Tongue (tissue), 2 donors: ENCODE results near the gene MIEF1. TPM values are rescaled to one million over a fixed set of nuclear protein-coding genes. Genes with fewer than 3 reads are reported as not detected.
"Not testable (repeated sequence)": the region's sequence is repeated elsewhere in the genome, so short reads cannot be mapped to it uniquely, and the experiment has no call there.

ENCODE experiments used
- DNase-seq: peaks from one replicate; pipeline ENCODE4 v3.0.0-alpha.2; 2015
- total RNA-seq: library from RNA; depleted of rRNA; stranded (reverse); fragments of >200 nt; gene quantifications from one replicate; pipeline ENCODE4 v1.2.3, GENCODE V29; 2014

MIEF1 gene
- total RNA-seq, 1 donor from 2014 or later = 16.0 TPM

DNA sequence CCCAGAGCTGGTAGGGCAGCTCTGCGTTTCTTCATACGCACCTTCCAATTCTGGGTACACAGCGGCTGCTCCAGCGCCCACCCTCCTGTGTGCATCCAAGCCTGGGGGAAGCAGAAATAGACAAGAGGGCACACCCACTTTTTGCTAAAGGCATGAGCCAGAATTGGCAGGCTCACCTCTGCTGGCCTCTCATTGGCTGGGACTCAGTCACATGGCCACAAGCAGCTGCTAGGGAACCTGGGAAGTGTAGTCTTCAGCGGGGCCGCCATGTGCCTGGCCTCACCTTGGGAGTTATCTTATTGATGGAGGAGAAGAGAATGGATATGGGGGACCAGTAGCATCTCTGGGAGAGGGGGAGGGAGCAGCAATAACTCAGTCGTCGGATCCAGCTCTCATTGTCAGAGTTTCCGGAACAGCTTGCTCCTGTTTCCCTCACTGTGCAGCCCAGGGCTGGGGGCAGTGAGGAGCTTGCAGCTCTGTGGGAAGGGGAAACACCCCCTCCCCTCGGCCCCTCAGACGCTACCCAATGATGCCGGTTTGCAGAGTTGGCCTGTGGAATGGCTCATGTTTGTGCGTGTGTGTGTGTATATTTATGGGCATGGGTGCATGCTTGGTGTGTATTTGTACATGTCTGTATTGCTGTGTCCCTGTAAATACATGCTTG is 11.8 kb upstream of the MIEF1 start:
- DNase-seq = peak; percentile 87

DNA sequence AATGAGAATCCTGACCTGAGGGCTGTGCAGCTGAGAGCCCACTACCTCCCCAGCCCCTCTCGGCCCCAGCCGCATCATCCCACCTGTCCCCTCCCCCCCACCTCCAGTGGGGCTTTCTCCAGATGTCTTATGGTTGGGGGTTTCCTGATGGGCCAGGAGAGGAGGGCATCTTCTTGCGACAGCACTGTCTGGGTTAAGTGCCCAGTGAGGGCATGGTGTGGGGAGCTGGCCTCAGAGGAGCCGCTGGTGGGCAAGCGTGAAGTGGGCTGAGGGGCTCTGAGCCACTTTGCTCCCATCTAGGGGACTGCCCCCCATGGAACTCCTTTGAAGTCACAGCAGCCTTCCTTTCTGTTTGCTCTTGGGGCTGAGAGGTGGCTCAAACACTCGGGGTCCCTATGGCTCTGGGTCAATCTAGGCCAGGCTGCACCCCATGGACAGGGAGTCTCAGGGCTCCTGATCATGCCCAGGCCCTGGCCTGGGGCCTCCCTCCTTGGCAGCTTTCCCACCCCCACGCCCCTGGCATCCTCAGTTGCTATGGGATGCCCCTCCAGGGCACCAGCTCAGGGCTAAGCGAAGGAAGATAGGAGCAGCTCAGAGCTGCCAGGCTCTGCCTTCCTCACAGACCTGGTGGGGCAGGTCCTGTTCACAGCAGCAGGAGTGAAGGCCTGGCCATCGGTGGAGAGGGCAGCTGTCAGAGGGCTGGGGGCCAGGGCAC is 11.0 kb upstream of the MIEF1 start:
- DNase-seq = no peak

DNA sequence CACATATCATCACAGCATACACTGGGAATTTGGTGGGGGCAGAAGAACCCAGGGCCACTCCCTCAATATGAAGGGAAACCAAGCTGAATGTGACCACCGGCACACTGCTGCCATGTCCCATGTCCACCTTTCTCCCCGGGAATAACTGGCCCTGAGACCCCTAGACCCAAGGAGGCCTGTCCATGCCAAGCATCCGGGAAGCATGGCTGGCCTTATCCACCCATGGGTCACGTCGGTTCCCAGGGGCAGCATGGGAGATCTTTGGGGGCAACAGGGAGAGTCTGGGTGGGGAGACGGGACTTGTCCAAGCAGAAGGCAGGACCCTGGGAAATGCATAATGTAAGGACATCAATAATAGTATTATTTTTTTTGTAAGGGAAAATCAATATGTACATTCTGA is 10.4 kb upstream of the MIEF1 start:
- no peak for DNase-seq

DNA sequence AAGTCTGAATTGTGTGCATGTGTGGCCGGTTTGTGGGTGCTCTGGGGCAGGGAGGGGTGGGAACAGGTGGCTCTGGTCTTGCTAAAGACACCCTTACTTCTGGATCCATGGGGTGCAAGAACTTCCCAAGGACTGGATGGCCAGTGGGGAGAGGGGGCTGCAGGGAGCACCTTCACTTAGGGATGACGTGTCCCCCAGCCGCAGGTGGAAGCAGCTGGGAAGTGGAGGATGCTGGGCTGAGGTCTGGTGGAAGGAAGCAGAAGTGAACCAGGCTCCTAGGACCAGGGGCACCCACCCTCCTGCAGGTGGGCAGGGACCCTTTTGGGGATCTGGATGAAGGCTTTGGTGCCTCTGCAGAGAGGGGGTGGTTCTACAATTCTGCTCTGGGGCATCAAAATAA is 9.9 kb upstream of the MIEF1 start:
- DNase-seq = no peak

GRCh38 chr22:39493759-39494158 is 8.3 kb upstream of the MIEF1 start:
- no peak for DNase-seq

- DNase-seq = no peak
Measured at GRCh38 chr22:39494471-39495120, 7.5 kb upstream of the MIEF1 start.

GRCh38 chr22:39496131-39496838 is 5.8 kb upstream of the MIEF1 start:
- DNase-seq = peak; percentile 85

DNA sequence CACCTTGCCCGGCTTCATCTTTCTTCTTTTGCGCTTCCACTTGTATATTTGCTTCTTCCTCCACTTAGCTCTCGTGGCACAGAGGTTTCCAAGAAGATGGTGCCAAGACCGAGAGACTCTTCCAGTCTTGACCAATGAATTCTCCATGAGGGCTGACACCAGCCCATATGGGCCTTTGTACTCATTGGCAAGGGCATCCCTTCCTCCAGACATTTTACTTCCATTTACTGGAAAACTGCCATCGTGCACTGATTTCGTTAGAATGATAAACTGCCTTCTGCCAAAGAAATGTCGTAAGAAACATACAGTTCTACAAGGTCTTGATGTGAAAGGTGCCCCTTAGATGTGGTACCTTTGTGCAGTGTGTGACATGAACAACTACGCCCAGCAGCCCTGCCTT is 4.7 kb upstream of the MIEF1 start:
- DNase-seq = no peak

- DNase-seq = no peak
Measured at GRCh38 chr22:39498368-39498767, 3.7 kb upstream of the MIEF1 start.

DNA sequence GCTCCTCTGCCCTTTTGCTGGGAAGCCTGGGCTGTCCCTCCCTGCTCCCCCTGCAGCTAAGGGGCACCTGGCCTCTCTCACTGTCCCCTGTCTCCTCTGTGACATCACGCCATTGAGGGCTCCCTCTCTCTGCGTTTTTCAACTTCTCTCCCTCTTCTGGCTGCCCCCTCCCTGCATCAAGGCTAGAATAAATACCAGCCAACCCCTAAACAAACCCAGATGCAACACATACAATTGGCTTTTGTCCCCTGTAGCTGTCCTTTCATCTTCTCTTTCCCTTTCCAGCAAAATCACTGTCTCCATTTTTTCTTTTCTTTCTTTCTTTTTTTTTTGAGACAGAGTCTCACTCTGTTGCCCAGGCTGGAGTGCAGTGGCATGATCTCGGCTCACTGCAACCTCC is 3.3 kb upstream of the MIEF1 start:
- no peak for DNase-seq

DNA sequence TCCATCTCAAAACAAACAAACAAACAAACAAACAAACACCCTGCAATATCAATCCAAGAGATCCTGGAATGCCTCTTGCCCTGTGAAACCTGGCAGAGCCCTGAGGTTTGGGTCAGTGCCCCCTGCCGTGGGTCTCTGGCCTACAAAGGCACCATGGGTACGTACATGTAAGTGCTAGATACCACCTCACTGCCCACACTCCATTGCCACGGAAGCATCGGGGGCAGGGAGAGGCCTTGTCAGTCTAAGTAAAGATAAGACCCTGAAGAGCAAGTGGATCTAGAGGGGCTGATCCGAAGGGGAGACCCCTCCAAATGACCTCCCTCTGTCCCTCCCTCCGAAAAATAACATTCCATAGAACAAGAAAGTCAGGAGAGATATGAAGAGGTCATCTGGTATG is 2.0 kb upstream of the MIEF1 start:
- DNase-seq = no peak

DNA sequence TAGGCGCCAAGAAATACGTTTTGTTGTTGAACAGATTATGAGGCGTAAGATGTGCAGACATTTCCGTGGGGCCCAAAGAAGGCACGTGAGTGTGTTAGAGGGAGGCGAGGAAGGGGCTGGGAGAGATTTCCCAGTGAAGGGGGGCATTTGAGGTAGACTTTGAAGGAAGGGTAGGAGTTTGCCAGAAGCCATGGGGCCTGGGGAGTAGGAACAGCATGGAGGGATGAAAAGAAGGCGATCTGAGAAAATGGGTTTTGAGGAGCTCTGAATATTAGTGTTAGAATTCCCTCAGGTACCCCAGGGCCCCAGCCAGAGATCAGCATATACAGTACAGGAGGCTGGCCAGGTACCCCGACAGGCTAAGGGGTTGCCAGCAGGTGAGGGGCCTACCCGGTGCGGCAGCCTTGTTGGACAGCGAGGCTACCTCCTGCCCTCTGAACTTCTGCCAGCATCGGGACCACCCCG is 414 bp upstream of the MIEF1 start:
- no peak for DNase-seq

GRCh38 chr22:39502789-39503409 is 809 bp downstream of the MIEF1 start:
- no peak for DNase-seq

DNA sequence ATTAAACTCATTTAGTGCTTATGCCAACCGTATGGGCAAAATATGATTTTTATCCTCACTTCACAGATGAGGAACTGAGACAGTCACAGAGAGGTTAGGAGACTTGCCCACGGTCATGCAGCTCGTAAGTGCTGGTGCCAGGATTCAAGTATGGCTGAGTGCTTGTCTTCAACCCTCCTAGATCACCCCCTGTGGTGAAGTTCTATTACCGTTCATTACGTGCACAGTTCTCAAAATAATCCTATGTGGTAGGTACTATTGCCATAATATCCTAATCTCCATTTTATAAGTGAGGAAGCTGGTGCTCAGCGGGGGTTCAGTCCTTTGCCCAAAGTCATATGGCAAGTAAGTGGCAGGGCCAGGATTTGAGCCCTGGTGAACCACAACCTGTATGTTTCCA is 1.5 kb downstream of the MIEF1 start:
- DNase-seq = no peak

- no peak for DNase-seq
Measured at GRCh38 chr22:39504071-39504470, 2.0 kb downstream of the MIEF1 start.

- DNase-seq = not testable (repeated sequence)
Measured at GRCh38 chr22:39507021-39507420, 4.9 kb downstream of the MIEF1 start.

DNA sequence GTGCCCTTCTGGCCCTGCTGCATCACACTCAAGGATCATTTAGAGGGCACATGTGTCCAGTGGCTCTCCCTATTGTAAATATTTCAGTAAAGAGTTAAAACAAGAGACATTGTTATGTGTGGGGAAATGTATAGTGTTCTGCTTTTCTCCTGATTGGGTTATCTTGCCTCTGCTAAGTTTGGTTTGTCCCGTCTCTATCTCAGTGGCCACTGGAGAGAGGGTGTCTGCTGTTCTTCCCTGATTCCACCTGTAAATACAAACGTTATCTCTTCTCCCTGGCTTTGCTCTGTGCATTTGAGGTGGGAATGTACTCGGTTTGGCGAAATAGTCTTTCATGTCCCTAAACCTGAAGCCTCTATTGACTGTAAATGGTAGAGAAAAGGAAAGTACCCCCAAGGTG is 6.3 kb downstream of the MIEF1 start:
- DNase-seq = no peak

DNA sequence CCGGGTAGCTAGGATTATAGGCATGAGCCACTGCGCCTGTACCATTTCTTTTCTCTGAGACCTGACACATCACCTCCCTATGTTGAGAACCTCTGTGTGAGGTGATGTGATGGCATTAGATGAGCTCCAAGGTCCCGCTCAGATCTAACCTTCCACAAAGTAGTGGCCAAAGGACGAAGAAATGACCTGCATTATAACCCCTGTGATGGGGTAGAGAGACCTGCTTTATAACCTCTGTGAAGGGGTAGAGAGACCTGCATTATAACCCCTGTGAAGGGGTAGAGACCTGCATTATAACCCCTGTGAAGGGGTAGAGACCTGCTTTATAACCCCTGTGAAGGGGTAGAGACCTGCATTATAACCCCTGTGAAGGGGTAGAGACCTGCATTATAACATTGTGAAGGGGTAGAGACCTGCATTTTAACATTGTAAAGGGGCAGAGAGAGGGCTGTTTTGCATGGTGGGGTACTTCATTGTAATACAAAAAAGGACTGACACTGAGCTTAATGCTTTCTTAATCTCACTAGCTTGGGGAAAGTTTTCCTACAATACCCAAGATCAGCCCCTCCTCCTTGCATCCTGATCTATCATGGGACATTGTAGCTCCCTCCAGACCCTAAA is 8.5 kb downstream of the MIEF1 start:
- no peak for DNase-seq

DNA sequence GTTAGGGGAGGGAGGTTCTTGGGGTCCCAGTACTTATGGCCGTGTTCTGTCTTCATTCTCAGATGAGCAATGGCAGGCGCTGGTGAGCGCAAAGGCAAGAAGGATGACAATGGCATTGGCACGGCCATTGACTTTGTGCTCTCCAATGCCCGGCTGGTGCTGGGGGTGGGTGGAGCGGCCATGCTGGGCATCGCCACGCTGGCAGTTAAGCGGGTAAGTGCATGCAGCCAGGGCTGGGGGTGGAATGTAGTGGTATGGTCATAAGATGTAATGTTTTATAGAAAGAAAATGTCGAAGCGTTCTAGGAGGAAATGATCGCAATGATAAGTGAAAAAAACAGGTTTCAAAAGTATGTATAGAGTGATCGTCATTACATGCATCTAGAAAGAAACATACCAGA is 9.1 kb downstream of the MIEF1 start:
- DNase-seq = no peak

- no peak for DNase-seq
Measured at GRCh38 chr22:39512026-39512425, 9.9 kb downstream of the MIEF1 start.

DNA sequence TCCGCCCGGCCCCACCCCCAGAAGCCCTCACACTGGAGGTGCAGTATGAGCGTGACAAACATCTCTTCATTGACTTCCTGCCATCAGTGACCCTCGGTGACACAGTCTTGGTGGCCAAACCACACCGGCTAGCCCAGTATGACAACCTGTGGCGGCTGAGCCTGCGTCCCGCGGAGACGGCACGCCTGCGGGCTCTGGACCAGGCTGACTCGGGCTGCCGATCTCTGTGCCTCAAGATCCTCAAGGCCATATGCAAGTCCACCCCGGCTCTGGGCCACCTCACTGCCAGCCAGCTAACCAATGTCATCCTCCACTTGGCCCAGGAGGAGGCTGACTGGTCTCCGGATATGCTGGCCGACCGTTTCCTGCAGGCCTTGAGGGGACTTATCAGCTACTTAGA is 11.7 kb downstream of the MIEF1 start:
- no peak for DNase-seq

- DNase-seq = peak; percentile 66
Measured at GRCh38 chr22:39514373-39514973, 12.4 kb downstream of the MIEF1 start.
